Endothelial cell (in vitro differentiated cells): ENCODE data around the gene NCK1. TPM values are rescaled to one million over a fixed set of nuclear protein-coding genes. Genes with fewer than 3 reads are reported as not detected.

Source experiments
- DNase-seq: peaks from one replicate; pipeline ENCODE4 v3.0.0; 2021; ENCODE audit warnings: low spot score
- H3K27ac Mint-ChIP-seq: one replicate; pipeline ENCODE4 v1.8.0; 2021; ENCODE audit warnings: mixed read lengths, inconsistent platforms; ENCODE audit not compliant: unreplicated experiment
- H3K27me3 Mint-ChIP-seq: one replicate; pipeline ENCODE4 v1.8.0; 2021; ENCODE audit warnings: mild to moderate bottlenecking, moderate library complexity, mixed read lengths, inconsistent platforms; ENCODE audit not compliant: unreplicated experiment
- H3K36me3 Mint-ChIP-seq: one replicate; pipeline ENCODE4 v1.8.0; 2021; ENCODE audit warnings: mild to moderate bottlenecking, low read depth, mixed read lengths, inconsistent platforms; ENCODE audit not compliant: unreplicated experiment
- H3K4me1 Mint-ChIP-seq: one replicate; pipeline ENCODE4 v1.8.0; 2021; ENCODE audit warnings: mild to moderate bottlenecking, mixed read lengths, inconsistent platforms; ENCODE audit not compliant: unreplicated experiment
- H3K4me3 Mint-ChIP-seq: one replicate; pipeline ENCODE4 v1.8.0; 2021; ENCODE audit warnings: mild to moderate bottlenecking, mixed read lengths, inconsistent platforms; ENCODE audit not compliant: unreplicated experiment
- H3K9me3 Mint-ChIP-seq: one replicate; pipeline ENCODE4 v1.8.0; 2021; ENCODE audit warnings: mixed read lengths, inconsistent platforms; ENCODE audit not compliant: unreplicated experiment
- CTCF ChIP-seq: fragments of 200-600 bp; sonication (generic); IDR thresholded peaks from one replicate; pipeline ENCODE4 v1.5.0; 2021; ENCODE audit warnings: antibody characterized with exemption; ENCODE audit not compliant: unreplicated experiment
- total RNA-seq: library from RNA; stranded (reverse); fragmentation: NEBNext Ultra II Directional; extraction: Animal tissue kit (Norgen Biotek cat#: 25700); gene quantifications from one replicate; pipeline ENCODE4 v1.2.1, GENCODE V29; 2021; ENCODE audit not compliant: unreplicated experiment

NCK1 gene
- total RNA-seq, 1 donor from 2014 or later, result 53.9 TPM

GRCh38 chr3:136882571-136882970, 20.6 kb downstream of the NCK1 start:
- TF ChIP-seq CTCF, result no peak
- Mint-ChIP-seq H3K4me3 (no peak overlapping the region), H3K9me3 (no peaks in the 10 kb centered on the region), H3K27me3 (peaks cover 1% of the 10 kb centered on the region), H3K4me1 (peaks cover 7% of the 10 kb centered on the region), H3K27ac (no peak overlapping the region), H3K36me3 (peaks cover 11% of the 10 kb centered on the region)
- DNase-seq, result no peak

DNA sequence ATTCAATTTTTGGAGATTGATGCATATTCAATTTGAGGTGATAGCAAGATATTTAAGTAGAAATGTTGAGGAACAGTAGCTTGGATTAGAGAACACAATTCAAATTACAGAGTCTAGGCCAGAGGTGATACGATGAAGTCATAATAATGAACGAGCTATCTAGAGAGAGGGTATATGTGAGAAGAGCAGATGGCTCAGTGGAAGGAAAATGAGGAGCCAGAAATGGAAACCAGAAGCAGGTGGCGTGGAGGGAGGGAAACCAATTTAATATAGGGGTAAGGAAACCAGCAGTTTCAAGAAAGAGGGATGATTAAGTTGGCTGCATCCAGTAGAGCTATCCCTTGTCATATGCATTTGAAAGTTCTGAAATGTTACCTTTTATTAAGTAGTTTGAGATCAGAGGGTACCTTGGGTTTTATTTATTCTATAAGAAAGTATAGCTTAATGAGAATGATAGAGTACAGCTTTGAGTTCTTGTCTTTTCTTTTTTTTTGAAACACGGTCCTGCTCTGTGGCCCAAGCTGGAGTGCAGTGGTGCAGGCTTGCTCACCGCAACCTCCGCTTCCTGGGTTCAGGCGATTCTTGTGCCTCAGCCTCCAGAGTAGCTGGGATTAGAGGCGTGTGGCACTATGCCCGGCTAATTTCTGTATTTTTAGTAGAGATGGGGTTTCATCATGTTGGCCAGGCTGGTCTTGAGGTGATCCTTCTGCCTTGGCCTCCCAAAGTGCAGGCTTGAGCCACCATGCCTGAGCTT, 22.1 kb downstream of the NCK1 start:
- H3K4me1 Mint-ChIP-seq, result no peaks in the 10 kb centered on the region
- no peak overlapping the region for H3K27ac Mint-ChIP-seq
- no peak overlapping the region for H3K4me3 Mint-ChIP-seq
- no peak for DNase-seq
- H3K9me3 Mint-ChIP-seq, result no peaks in the 10 kb centered on the region
- TF ChIP-seq CTCF, result no peak
- H3K36me3 Mint-ChIP-seq, result peaks cover 10% of the 10 kb centered on the region
- peaks cover 1% of the 10 kb centered on the region for H3K27me3 Mint-ChIP-seq

DNA sequence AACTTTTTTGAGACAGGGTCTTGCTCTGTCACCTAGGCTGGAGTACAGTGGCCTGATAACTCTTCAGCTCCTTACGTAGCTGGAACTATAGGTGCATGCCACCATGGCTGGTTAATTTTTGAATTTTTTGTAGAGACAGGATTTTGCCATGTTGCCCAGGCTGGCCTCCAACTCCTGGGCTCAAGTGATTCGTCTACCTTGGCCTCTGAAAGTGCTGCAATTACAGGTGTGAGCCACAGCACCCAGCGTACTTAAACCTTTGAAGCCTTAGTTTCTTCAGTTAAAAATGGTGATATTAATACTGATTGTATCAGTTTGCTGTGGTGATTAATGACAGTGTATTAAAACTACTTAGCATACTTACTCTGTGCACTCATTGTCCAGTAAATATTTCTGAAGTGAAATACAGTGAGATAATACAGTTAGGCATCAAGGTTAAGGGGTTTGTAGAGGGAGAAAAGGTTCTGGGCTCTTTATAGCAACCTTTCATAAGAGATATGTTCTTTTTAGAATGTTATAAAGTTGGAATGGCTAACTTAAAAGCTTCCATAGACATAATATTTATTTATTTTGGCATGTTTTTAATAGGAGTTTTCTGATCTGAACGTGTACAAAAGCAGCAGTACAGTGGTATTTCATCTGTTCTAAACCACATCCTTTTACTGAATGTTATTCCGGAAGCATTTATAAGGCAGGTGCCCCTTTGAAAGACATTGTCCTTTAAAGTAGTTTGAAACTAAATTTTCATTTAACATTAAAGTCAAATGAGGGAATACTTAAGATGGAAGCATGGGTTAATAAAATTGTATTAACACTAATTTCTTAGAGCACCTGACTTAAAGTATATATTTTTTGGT, 23.6 kb downstream of the NCK1 start:
- H3K27me3 Mint-ChIP-seq, result no peaks in the 10 kb centered on the region

DNA sequence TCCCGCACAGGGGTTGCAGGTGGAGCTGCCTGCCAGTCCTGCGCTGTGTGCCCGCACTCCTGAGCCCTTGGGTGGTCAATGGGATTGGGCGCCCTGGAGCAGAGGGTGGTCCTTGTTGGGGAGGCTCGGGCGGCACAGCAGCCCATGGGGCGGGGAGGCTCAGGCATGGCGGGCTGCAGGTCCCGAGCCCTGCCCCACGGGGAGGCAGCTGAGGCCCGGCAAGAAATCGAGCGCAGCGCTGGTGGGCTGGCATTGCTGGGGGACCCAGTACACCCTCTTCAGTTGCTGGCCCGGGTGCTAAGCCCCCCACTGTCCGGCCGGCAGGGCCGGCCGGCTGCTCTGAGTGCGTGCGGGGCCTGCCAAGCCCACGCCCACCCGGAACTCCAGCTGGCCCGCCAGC, 27.9 kb downstream of the NCK1 start:
- H3K9me3 Mint-ChIP-seq, result no peaks in the 10 kb centered on the region
- peaks cover 15% of the 10 kb centered on the region for H3K36me3 Mint-ChIP-seq
- TF ChIP-seq CTCF, result no peak
- DNase-seq, result no peak
- peaks cover 3% of the 10 kb centered on the region for H3K27me3 Mint-ChIP-seq
- no peak overlapping the region for H3K27ac Mint-ChIP-seq
- H3K4me3 Mint-ChIP-seq, result no peak overlapping the region
- peaks cover 25% of the 10 kb centered on the region for H3K4me1 Mint-ChIP-seq

More for the DNA sequence above, 23.6 kb downstream of the NCK1 start:
- Mint-ChIP-seq H3K27ac (no peak overlapping the region), H3K36me3 (peaks cover 11% of the 10 kb centered on the region), H3K4me1 (no peaks in the 10 kb centered on the region), H3K9me3 (no peaks in the 10 kb centered on the region), H3K4me3 (no peak overlapping the region)
- TF ChIP-seq CTCF, result no peak
- no peak for DNase-seq
